HG03460 (cell line): ENCODE data around the gene CLTC.
"Not testable (repeated sequence)": the region's sequence is repeated elsewhere in the genome, so short reads cannot be mapped to it uniquely, and the experiment has no call there.

Experiments
- ATAC-seq: cut with Tn5 transposase; IDR thresholded peaks from one replicate; pipeline ENCODE4 v1.9.1; 2021; ENCODE audit not compliant: unreplicated experiment

The CLTC gene

GRCh38 chr17:59619298-59620063 lies at the start of gene CLTC:
TSS of gene CLTC (plus strand) at chr17:59619895. CDS start at chr17:59620132, 237 bp downstream.
- ATAC-seq = peak; percentile 75

- ATAC-seq = no peak
These were observed 47.3 kb upstream of the CLTC start for GRCh38 chr17:59572301-59572924.

- not testable (repeated sequence) for ATAC-seq
These were observed 35.5 kb upstream of the CLTC start for GRCh38 chr17:59584168-59584567.

- ATAC-seq = no peak
These were observed 19.5 kb upstream of the CLTC start for GRCh38 chr17:59600169-59600568.

GRCh38 chr17:59601130-59601529 lies 18.6 kb upstream of the CLTC start:
- ATAC-seq = no peak

- ATAC-seq = no peak
These were observed 12.6 kb upstream of the CLTC start for GRCh38 chr17:59607061-59607460.

GRCh38 chr17:59607817-59608403 lies 11.8 kb upstream of the CLTC start:
- no peak for ATAC-seq

- no peak for ATAC-seq
These were observed 8.2 kb upstream of the CLTC start for GRCh38 chr17:59611503-59611902.

- ATAC-seq = no peak
These were observed 3.3 kb upstream of the CLTC start for GRCh38 chr17:59616253-59616920.

GRCh38 chr17:59617156-59617732 lies 2.5 kb upstream of the CLTC start:
- ATAC-seq = no peak

- no peak for ATAC-seq
These were observed 729 bp upstream of the CLTC start for GRCh38 chr17:59619035-59619297.

GRCh38 chr17:59620064-59620359 lies 317 bp downstream of the CLTC start:
- no peak for ATAC-seq

- ATAC-seq = no peak
These were observed 994 bp downstream of the CLTC start for GRCh38 chr17:59620518-59621259.

GRCh38 chr17:59621771-59622170 lies 2.1 kb downstream of the CLTC start:
- ATAC-seq = no peak

GRCh38 chr17:59623151-59623550 lies 3.5 kb downstream of the CLTC start:
- ATAC-seq = no peak

- no peak for ATAC-seq
These were observed 7.1 kb downstream of the CLTC start for GRCh38 chr17:59626756-59627155.

- ATAC-seq = no peak
These were observed 7.6 kb downstream of the CLTC start for GRCh38 chr17:59627274-59627673.

- no peak for ATAC-seq
These were observed 8.1 kb downstream of the CLTC start for GRCh38 chr17:59627770-59628171.

- no peak for ATAC-seq
These were observed 9.5 kb downstream of the CLTC start for GRCh38 chr17:59629174-59629573.

- ATAC-seq = no peak
These were observed 11.6 kb downstream of the CLTC start for GRCh38 chr17:59631276-59631675.

GRCh38 chr17:59632398-59632797 lies 12.7 kb downstream of the CLTC start:
- no peak for ATAC-seq
